ENCODE data around the gene CLEC16A.
A peak's percentile ranks its signal among the peaks of the same experiment; 100 is the strongest.

The CLEC16A gene

GRCh38 chr16:11051430-11051829, 107.1 kb downstream of the CLEC16A start:
- Histone ChIP-seq H3K36me3 (peaks cover 10 to 67% (median 25%) of the 10 kb centered on the region in 3 donors), H3K4me1 (peaks cover 0 to 20% (median 7%) of the 10 kb centered on the region in 4 donors), H3K4me3 (no peak overlapping the region), H3K27ac (no peak overlapping the region), H3K9me3 (no peaks in the 10 kb centered on the region), H3K27me3 (no peaks in the 10 kb centered on the region)
- intact Hi-C loops (cut with DNase I; ENCODE audit: low total_unique reads) = no loop called here
- no peak for DNase-seq
- no peak for TF ChIP-seq CTCF (IDR thresholded peaks at IDR 0.05)

- Histone ChIP-seq H3K27ac (no peak overlapping the region), H3K36me3 (peaks cover 10 to 60% (median 23%) of the 10 kb centered on the region in 3 donors), H3K4me3 (no peak overlapping the region), H3K27me3 (no peaks in the 10 kb centered on the region), H3K9me3 (no peaks in the 10 kb centered on the region), H3K4me1 (peaks cover 0 to 27% (median 13%) of the 10 kb centered on the region in 4 donors)
- TF ChIP-seq CTCF (IDR thresholded peaks at IDR 0.05) = no peak
- intact Hi-C loops (cut with DNase I; ENCODE audit: low total_unique reads) = no loop called here
- no peak for DNase-seq
These were observed 107.8 kb downstream of the CLEC16A start for GRCh38 chr16:11051879-11052808.

- DNase-seq = no peak
- Histone ChIP-seq H3K36me3 (peaks cover 3 to 48% (median 8%) of the 10 kb centered on the region in 3 donors), H3K9me3 (no peaks in the 10 kb centered on the region), H3K4me1 (peaks cover 0 to 36% (median 20%) of the 10 kb centered on the region in 4 donors), H3K4me3 (no peak overlapping the region), H3K27me3 (no peaks in the 10 kb centered on the region), H3K27ac (no peak overlapping the region)
- intact Hi-C loops (cut with DNase I; ENCODE audit: low total_unique reads) = no loop called here
- TF ChIP-seq CTCF (IDR thresholded peaks at IDR 0.05) = no peak
These were observed 109.6 kb downstream of the CLEC16A start for GRCh38 chr16:11053916-11054460.

- Histone ChIP-seq H3K9me3 (no peaks in the 10 kb centered on the region), H3K27ac (peak overlapping the region; percentile 50 to 56), H3K4me3 (no peak overlapping the region), H3K36me3 (peaks cover 6 to 42% (median 20%) of the 10 kb centered on the region in 3 donors), H3K4me1 (peaks cover 0 to 36% (median 20%) of the 10 kb centered on the region in 4 donors), H3K27me3 (no peaks in the 10 kb centered on the region)
- no peak for DNase-seq
- no peak for TF ChIP-seq CTCF (IDR thresholded peaks at IDR 0.05)
- intact Hi-C loops (cut with DNase I; ENCODE audit: low total_unique reads) = no loop called here
These were observed 112.0 kb downstream of the CLEC16A start for GRCh38 chr16:11056090-11056992.

GRCh38 chr16:11056993-11057649, 112.8 kb downstream of the CLEC16A start:
- no peaks in the 10 kb centered on the region for H3K9me3 ChIP-seq
- no peaks in the 10 kb centered on the region for H3K27me3 ChIP-seq
- peak overlapping the region; percentile 50 to 56 for H3K27ac ChIP-seq
- TF ChIP-seq CTCF (IDR thresholded peaks at IDR 0.05) = no peak
- H3K36me3 ChIP-seq = peaks cover 14 to 42% (median 28%) of the 10 kb centered on the region in 3 donors
- H3K4me1 ChIP-seq = peaks cover 0 to 36% (median 20%) of the 10 kb centered on the region in 4 donors
- H3K4me3 ChIP-seq = no peak overlapping the region
- peak in 1 of 2 donors; percentile 21 for DNase-seq
- intact Hi-C loops (cut with DNase I; ENCODE audit: low total_unique reads) = no loop called here

All from tibial artery (tissue), 4 donors.